GM19351 (cell line): ENCODE data around the gene GAL.

ENCODE experiments used
- ATAC-seq: cut with Tn5 transposase; IDR thresholded peaks from one replicate; pipeline ENCODE4 v1.9.1; 2021; ENCODE audit warnings: mild to moderate bottlenecking, moderate library complexity; ENCODE audit not compliant: unreplicated experiment

Gene GAL

DNA sequence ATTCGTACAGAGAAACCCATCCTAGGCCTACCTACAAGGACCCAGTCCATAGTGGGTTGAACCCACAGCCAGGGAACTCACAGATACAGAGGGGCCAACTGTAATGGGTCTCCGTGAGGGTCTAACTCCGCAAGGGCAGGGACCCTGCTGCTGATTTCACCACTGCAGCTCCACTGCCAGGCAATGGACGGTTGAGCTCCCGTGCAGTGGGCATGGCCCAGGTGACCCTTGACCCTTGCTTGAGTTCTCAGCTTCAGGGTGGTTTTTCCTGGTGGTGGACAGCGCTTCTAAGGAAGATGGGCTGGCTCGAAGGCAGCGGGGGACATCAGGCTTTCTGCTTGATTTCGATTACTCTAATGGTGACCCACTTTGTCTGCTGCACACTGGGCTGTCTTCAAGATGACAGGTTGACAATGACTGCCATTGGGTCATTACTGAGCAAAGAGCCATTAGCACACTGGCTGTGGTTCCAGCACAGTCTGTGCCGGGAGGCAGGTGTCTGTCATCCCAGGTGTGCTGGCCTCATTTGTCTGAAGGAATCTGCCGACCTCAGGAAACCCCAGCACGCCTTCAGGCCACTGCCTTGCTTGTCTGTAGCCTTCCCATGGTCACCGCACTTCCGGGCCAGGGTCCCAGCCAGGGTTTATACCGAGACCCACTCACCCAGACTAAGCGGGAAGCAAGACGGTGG is 3.7 kb upstream of the GAL start:
- ATAC-seq: no peak

DNA sequence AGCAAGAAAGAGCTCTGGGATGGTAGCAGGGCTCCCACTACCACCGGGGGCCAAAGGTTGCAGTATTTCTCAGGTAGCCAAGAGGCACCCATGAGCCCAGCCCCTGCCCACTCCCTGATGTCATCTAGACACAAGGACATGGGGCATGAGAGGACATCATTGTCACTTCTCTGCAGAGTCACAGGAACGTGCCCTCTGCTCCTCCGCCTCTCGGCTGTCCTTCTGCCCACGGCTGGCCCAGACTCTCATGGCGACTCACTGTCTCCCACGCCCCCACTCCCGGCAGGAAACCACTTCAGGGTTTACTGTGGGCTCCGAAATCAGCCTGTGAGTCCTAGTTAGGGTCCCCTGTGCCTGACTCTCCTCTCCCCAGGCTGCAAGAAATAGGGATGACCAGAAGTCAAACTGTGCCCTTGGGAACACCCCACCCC is 1.8 kb upstream of the GAL start:
- ATAC-seq: no peak

GRCh38 chr11:68683121-68683520 is 1.2 kb upstream of the GAL start:
- ATAC-seq: no peak

GRCh38 chr11:68683536-68684384 is 584 bp upstream of the GAL start:
- no peak for ATAC-seq

DNA sequence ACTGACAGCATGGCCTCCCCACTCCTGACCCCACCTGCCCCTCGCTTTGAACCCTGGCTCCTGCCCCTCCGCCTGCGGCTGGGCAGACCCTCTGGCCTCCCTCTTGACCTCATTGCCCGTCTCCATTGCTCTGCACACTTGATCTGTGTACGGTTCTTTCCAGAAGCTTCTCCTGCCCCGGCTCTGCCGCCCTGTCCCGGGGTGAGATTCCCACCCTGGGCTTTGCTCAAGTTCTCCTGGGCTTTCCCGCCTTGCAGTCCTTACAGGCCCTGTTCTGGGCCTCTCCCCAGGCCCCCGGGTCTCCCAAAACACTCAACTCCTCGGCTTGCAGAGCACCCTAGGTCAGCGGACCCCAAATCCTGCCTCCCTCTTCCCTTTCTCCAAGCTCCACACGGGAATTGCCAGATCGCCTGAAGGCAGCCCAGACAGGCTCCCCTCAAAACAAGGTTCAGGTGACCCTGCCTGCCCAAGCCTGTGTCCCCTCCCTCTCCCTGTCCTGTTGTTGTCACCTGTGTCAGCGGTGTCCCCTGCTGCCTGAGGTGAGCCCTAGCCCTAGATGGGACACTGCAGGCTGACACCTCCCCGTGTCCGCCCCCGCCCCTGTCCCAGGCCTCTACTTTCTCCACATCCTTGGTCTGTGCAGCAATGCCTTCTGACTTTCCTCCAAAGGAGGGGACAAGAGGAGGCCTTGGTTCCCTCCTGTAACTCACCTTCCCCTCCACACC is 1.5 kb downstream of the GAL start:
- no peak for ATAC-seq

DNA sequence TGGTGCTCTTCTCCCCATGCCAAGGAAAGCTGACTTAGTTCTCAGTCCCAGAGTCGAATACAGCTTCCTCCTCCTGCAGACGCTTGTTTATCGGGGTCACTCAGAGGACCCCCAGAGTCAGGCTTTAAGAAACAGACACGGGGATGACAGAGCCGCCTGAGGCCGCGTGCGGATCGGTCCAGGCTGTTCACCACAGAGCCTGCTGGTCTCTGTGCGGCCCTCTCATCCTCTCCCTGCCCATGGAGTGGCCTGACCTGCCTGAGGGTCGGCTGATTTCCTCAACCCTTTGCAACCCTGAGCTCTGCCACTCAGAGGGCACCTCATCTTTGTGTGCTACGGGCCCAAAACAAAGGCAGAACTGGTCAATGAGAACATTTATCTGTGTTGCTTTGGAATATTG is 2.1 kb downstream of the GAL start:
- ATAC-seq: no peak

GRCh38 chr11:68687311-68687710 is 3.0 kb downstream of the GAL start:
- ATAC-seq: no peak

- ATAC-seq: no peak
Measured at GRCh38 chr11:68687986-68688385, 3.6 kb downstream of the GAL start.

- no peak for ATAC-seq
Measured at GRCh38 chr11:68688881-68689280, 4.5 kb downstream of the GAL start.

DNA sequence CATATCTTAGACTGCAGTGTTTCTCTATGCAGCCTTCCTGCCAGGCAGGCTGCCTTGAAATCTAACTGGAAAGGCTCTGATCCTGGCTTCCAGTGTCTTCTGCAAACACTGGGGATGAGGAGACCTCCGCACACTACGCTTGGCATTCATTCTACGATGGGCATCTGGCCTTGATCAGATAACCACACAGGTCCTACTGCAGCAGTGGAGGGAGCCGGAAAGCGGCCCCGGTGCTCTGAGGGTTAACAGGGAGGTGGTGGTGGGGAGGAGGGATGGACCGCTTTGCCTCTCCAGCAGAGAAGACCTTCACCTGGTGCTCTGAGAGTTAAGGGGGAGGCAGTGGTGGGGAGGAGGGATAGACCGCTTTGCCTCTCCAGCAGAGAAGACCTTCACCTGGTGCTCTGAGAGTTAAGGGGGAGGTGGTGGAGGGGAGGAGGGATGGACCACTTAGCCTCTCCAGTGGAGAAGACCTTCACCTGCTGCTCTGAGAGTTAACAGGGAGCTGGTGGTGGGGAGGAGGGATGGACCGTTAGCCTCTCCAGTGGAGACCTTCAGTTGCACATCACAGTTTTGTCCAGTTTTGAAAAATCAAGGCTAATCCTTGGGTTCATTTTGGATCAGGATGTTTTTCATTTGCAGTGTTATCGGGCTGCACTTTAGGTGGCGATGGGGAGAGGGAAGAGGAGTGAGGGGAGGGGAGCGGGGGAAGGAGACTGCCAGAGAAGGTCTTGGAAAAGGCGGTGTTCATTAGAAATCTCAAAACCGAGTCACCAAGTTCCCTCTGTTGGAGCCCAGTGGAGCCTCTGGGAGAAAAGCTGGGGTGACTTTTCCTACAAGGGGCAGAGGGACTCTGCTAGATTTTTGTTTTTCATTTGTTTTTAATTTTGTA is 5.6 kb downstream of the GAL start:
- no peak for ATAC-seq

DNA sequence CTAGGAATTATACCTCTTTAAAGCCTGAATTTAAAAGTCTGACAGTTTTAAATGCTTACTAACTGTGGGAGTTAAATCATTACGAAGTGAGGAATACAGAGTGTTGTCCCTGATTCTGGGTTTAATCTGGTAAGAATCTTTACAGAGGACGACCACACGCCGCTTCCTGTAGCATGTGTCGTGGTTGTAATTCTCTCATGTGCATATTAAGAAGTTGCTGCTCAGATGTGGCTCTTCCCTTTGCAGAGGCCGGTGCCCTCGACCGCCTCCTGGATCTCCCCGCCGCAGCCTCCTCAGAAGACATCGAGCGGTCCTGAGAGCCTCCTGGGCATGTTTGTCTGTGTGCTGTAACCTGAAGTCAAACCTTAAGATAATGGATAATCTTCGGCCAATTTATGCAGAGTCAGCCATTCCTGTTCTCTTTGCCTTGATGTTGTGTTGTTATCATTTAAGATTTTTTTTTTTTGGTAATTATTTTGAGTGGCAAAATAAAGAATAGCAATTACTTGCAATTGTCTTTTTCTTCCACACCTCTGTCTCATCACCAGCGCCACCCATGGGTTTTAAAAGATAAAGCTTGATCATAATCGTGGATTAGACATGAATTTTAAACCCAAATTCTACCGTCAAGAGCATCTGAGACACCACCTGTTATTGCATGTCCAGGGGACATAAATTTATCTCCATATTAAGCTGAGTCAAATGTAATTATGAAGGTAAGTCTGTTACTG is 6.5 kb downstream of the GAL start:
- no peak for ATAC-seq

DNA sequence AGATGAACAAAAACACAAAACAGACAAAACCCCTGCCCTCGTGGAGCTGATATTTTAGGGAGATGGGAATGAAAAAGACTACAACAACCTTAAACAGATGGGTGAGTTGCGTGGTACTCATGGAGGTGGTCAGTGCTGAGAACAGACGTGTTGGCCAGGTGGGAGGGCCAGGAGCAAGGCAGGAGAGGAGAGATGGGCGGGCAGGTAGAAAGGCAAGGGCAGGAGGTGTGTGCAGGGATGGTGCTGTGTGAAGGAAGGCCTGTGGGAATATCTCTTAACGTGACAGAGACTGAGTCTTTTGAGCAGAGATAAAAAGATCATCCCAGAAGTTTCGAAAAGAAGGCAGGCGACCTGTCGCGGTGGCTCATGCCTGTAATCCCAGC is 7.0 kb downstream of the GAL start:
- ATAC-seq: no peak

- ATAC-seq: no peak
Measured at GRCh38 chr11:68692115-68692514, 7.8 kb downstream of the GAL start.

GRCh38 chr11:68692871-68693483 is 8.6 kb downstream of the GAL start:
- ATAC-seq: no peak

GRCh38 chr11:68693484-68693882 is 9.1 kb downstream of the GAL start:
- ATAC-seq: no peak

- ATAC-seq: no peak
Measured at GRCh38 chr11:68694431-68695297, 10.3 kb downstream of the GAL start.

DNA sequence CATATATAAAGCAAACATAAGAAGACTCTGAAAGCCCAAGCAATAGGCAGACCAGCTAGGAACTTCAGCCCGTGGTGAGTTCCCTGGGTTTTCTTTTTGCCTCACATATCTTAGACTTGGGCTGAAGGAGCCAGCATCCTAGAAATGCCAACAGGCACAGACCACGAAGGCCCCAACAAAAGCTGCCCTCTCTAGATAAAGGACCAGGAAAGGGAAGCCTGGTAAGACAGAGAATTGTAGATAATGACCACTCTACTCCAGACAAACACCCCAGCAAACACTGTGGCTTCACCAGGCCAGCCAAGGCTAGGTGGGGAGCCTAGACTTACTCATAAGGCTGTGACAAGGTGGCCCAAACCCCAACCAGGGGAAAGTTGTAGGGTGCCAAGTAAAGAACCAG is 11.2 kb downstream of the GAL start:
- ATAC-seq: no peak

DNA sequence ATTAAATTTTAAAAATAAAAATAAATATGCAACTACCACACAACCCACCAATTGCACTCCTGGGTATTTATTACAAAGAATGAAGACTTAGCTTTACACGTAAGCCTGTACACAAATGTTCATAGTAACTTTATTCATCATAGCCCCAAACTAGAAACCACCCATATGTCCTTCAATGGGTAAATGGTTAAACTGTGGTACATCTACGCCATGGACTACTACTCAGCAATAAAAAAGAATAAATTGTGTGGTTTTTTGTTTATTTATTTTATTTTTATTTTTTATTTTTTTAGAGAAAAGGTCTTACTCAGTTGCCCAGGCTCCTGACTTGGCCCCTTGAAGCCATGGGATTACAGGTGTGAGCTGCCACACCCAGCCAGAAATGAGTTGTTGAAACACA is 14.6 kb downstream of the GAL start:
- no peak for ATAC-seq

- no peak for ATAC-seq
Measured at GRCh38 chr11:68704887-68705286, 20.5 kb downstream of the GAL start.
